GM12878 (cell line): Measurements from ENCODE around the gene PRRT1B. TPM values are rescaled to one million over a fixed set of nuclear protein-coding genes. Genes with fewer than 3 reads are reported as not detected.

Experiments used
- ATAC-seq: fragments of 200-7000 bp; cut with Tn5 transposase; 3 replicates; pipeline ENCODE4 v1.9.1; 2020; ENCODE audit warnings: mild to moderate bottlenecking, moderate library complexity
- BruUV-seq: library from RNA; stranded (reverse); fragments of 400-500 nt; replicated peaks from 2 replicates; lab custom pipeline; 2021; lab: Mats Ljungman, UMichigan
- CTCF ChIA-PET: fragments of 300-600 bp; sonication (Branson Sonifier 250); formaldehyde crosslinking; extraction: SDS; loops from one replicate; lab custom pipeline; 2021; ENCODE audit warnings: inconsistent platforms; lab: Yijun Ruan, JAX
- POLR2A ChIA-PET: fragments of 350-600 bp; formaldehyde crosslinking; extraction: SDS; loops from one replicate; lab custom pipeline; 2021; ENCODE audit warnings: inconsistent platforms; lab: Charles Lee
- RAD21 ChIA-PET: fragments of 300-600 bp; sonication (Branson Sonifier 250); formaldehyde crosslinking; loops from one replicate; lab custom pipeline; 2023; ENCODE audit warnings: antibody characterized with exemption; ENCODE audit not compliant: unreplicated experiment; lab: Charles Lee
- SMC1A ChIA-PET: fragments of 300-600 bp; sonication (Branson Sonifier 250); formaldehyde crosslinking; loops from one replicate; lab custom pipeline; 2023; ENCODE audit not compliant: unreplicated experiment, uncharacterized antibody; lab: Charles Lee
- DNase-seq: peaks from one replicate; pipeline ENCODE4 v3.0.0-alpha.2; 2011; ENCODE audit warnings: low read depth, low spot score
- FAIRE-seq: peaks from 3 replicates; lab custom pipeline; 2011; peaks lifted over from hg19 to GRCh38; lab: Jason Lieb, UNC
- H2AFZ ChIP-seq: 2 replicates; pipeline ENCODE4 v1.6.0; 2011; ENCODE audit warnings: low read depth, low read length, control low read depth; ENCODE audit not compliant: control insufficient read depth
- H3K27ac ChIP-seq: 2 replicates; pipeline ENCODE4 v1.5.1; 2011; ENCODE audit warnings: control low read depth; ENCODE audit not compliant: control insufficient read depth, insufficient read depth
- H3K27me3 ChIP-seq, 2 experiments: replicated peaks in 1 of 2; 2 replicates each; pipeline versions ENCODE4 v1.6.0 to v1.6.1; 2011; ENCODE audit warnings: low read length in 1 of 2; ENCODE audit not compliant: control insufficient read depth in 2 of 2, insufficient read depth in 2 of 2
- H3K36me3 ChIP-seq, 2 experiments: 2 replicates each; pipeline ENCODE4 v1.5.1; 2011; ENCODE audit warnings: low read length in 1 of 2; ENCODE audit not compliant: control insufficient read depth in 2 of 2, insufficient read depth in 2 of 2
- H3K4me1 ChIP-seq: 2 replicates; pipeline ENCODE4 v1.6.1; 2011; ENCODE audit warnings: mild to moderate bottlenecking, low read length, moderate library complexity, mixed read lengths; ENCODE audit not compliant: control insufficient read depth, insufficient read depth
- H3K4me2 ChIP-seq: 2 replicates; pipeline ENCODE4 v1.6.0; 2011; ENCODE audit warnings: control low read depth; ENCODE audit not compliant: control insufficient read depth, insufficient read depth
- H3K4me3 ChIP-seq: fragments of 200-600 bp; sonication (generic); 2 replicates; pipeline ENCODE4 v1.5.1; 2016
- H3K79me2 ChIP-seq: 2 replicates; pipeline ENCODE4 v1.6.0; 2011; ENCODE audit warnings: low read length; ENCODE audit not compliant: control insufficient read depth, insufficient read depth
- H3K9ac ChIP-seq: 2 replicates; pipeline ENCODE4 v1.8.0; 2011; ENCODE audit warnings: low read length, control low read depth, mixed read lengths; ENCODE audit not compliant: control insufficient read depth, insufficient read depth
- H3K9me3 ChIP-seq: replicated peaks from 3 replicates; pipeline ENCODE4 v1.5.1; 2011; ENCODE audit warnings: mild to moderate bottlenecking, low read length; ENCODE audit not compliant: control insufficient read depth, insufficient read depth
- H4K20me1 ChIP-seq: 2 replicates; pipeline ENCODE4 v1.6.0; 2011; ENCODE audit not compliant: control insufficient read depth, insufficient read depth
- EED ChIP-seq: sonication (generic); IDR thresholded peaks from 2 replicates; pipeline ENCODE4 v1.6.1; 2016; ENCODE audit warnings: antibody characterized with exemption, low read depth
- EGR1 ChIP-seq, 2 experiments: IDR thresholded peaks; 1 replicate in 1 of 2; 2 replicates in 1 of 2; pipeline ENCODE4 v1.6.1; 2011 to 2012; ENCODE audit warnings: low read depth in 2 of 2, low read length in 2 of 2, borderline replicate concordance in 1 of 2, mild to moderate bottlenecking in 1 of 2, moderate library complexity in 1 of 2
- FOXK2 ChIP-seq: fragments of 450-650 bp; IDR thresholded peaks from 2 replicates; pipeline ENCODE4 v1.6.1; 2017; ENCODE audit warnings: mild to moderate bottlenecking, moderate library complexity
- NFXL1 ChIP-seq: fragments of 450-650 bp; IDR thresholded peaks from 2 replicates; pipeline ENCODE4 v1.6.1; 2017; ENCODE audit warnings: antibody characterized with exemption, mild to moderate bottlenecking, borderline replicate concordance
- NFYB ChIP-seq: IDR thresholded peaks from 2 replicates; pipeline ENCODE4 v1.6.1; 2011; ENCODE audit warnings: low read depth, mild to moderate bottlenecking, low read length, improper control_type of control experiment, moderate library complexity; ENCODE audit not compliant: insufficient read depth
- NR2C2 ChIP-seq: IDR thresholded peaks from 2 replicates; pipeline ENCODE4 v1.6.1; 2011; ENCODE audit warnings: borderline replicate concordance, low read depth; ENCODE audit not compliant: control insufficient read depth, insufficient read length
- NR2F1 ChIP-seq: fragments of 450-650 bp; conservative IDR thresholded peaks from 2 replicates; pipeline ENCODE4 v1.6.1; 2017; ENCODE audit warnings: mild to moderate bottlenecking
- NRF1 ChIP-seq: conservative IDR thresholded peaks from 2 replicates; pipeline ENCODE4 v1.6.1; 2011; ENCODE audit warnings: mild to moderate bottlenecking, low read depth, low read length, improper control_type of control experiment
- SRF ChIP-seq, 2 experiments: IDR thresholded peaks; 2 replicates each; pipeline ENCODE4 v1.6.1; 2011; ENCODE audit warnings: low read depth in 2 of 2, low read length in 2 of 2, mild to moderate bottlenecking in 1 of 2, moderate library complexity in 1 of 2
- SUZ12 ChIP-seq: fragments of 200-600 bp; sonication (generic); IDR thresholded peaks from one replicate; pipeline ENCODE4 v1.6.1; 2018; ENCODE audit warnings: antibody characterized with exemption, mild to moderate bottlenecking; ENCODE audit not compliant: unreplicated experiment
- WGBS: methylation state at CpG from one replicate; pipeline ENCODE4 v1.1.6; 2016; ENCODE audit warnings: low lambda C conversion rate; ENCODE audit not compliant: insufficient replicate concordance, insufficient coverage; ENCODE audit errors: missing lambda C conversion rate; 5-methylcytosine and 5-hydroxymethylcytosine counted together
- in situ Hi-C: fragments of 300-500 bp; cut with MboI; formaldehyde crosslinking; loops from 9 replicates; pipeline ENCODE4 v1.14.3; 2018; ENCODE audit warnings: mixed read lengths
- intact Hi-C: fragments of 100-400 bp; cut with micrococcal nuclease; formaldehyde crosslinking; loops from one replicate; pipeline ENCODE4 v1.14.2; 2022; ENCODE audit not compliant: unreplicated experiment
- polyA plus RNA-seq, 11 experiments: library from polyadenylated mRNA; depleted of rRNA in 4 of 11; unstranded in 6 of 11; stranded (reverse) in 5 of 11; fragments of >200 nt; fragmentation: Nextera tagmentation in 4 of 11; fragmentation: Illumina TruSeq in 1 of 11; extraction: Ambion mirVana in 4 of 11; extraction: Trizol in 1 of 11; gene quantifications; 1 replicate in 1 of 11; 2 replicates in 10 of 11; pipeline versions ENCODE4 v1.2.1 to v1.2.3, GENCODE V29; 2011 to 2016; ENCODE audit warnings: inconsistent platforms in 2 of 11, missing spikeins in 2 of 11, low read depth in 1 of 11
- total RNA-seq, 4 experiments: library from RNA; depleted of rRNA in 3 of 4; stranded (reverse); fragments of >200 nt in 3 of 4; fragmentation: Illumina TruSeq in 1 of 4; extraction: Trizol in 1 of 4; gene quantifications; 2 replicates each; pipeline versions ENCODE4 v1.2.1 to v1.2.3, GENCODE V29; 2013 to 2021
- TF ChIP-seq, protein P1 (sequence below): fragments of 450-650 bp; IDR thresholded peaks from 2 replicates; pipeline ENCODE4 v1.6.1; 2017; ENCODE audit warnings: mild to moderate bottlenecking, low read depth, inconsistent platforms; ENCODE audit not compliant: poor library complexity, severe bottlenecking

The PRRT1B gene
- total and polyA plus RNA-seq, 10 of the 15 experiments (the other 5 are each of a cell fraction or from before 2014, with no cell fraction given): not detected

DNA sequence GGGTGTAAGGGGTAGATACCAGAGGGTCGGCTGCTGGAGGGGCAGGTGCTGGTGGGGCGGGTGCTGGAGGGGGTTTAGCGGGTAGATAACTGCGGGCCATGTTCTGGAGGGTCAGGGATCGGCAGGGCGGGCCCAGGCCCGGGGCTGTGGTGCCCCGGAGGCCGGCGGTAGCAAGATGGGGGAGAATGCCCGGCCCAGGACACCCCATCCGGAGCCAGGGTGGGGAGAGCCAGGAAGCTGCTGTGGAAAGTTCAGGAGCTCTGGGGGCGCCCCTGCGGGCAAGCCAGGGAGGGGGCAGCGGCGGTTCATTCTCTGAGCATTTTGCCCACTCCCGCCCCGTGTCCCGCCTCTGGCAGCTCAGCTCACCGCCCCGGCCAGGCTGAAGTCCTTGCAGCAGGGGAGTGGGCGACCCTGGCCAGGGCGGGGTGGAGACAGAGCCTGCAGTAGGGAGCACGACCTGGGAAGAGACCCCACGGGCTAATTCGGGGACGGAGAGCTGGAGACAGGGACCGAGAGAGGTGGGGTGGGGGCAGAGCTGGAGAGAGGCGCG, 538 bp downstream of the PRRT1B start:
- TF ChIP-seq NR2F1: no peak
- TF ChIP-seq, all 136 proteins: peak for 0
- FAIRE-seq (no peak), ATAC-seq (no peak), DNase-seq (no peak)
- no TSS peak for BruUV-seq
- Histone ChIP-seq H3K4me2 (no peak overlapping the region), H4K20me1 (no peaks in the 10 kb centered on the region), H3K36me3 (no peaks in the 10 kb centered on the region), H3K9ac (no peak overlapping the region), H3K27me3 (peaks cover 0 to 2% of the 10 kb centered on the region in 2 experiments; a peak in 2 of 4 replicates), H3K4me3 (no peak overlapping the region), H3K4me1 (no peaks in the 10 kb centered on the region), H3K9me3 (peaks cover 15% of the 10 kb centered on the region), H3K79me2 (no peaks in the 10 kb centered on the region), H2AFZ (no peak overlapping the region), H3K27ac (no peak overlapping the region)
- ChIA-PET SMC1A (interaction anchor here (1.5 kb wide), 1 partner anchor 15 kb away, joined by 4 read pairs; no protein-coding TSS in a partner anchor), POLR2A (no interaction called here), RAD21 (no interaction called here), CTCF (interaction anchor here (1.5 kb wide), 1 partner anchor 147 kb away, joined by 3 read pairs; no protein-coding TSS in a partner anchor)
- in situ Hi-C loops: no loop called here
- 16% methylated on average over 24 of the region's 30 CpGs for WGBS
- intact Hi-C loops: no loop called here

- Histone ChIP-seq H3K4me1 (no peaks in the 10 kb centered on the region), H3K27me3 (peaks cover 0 to 2% of the 10 kb centered on the region in 2 experiments; a peak in 2 of 4 replicates), H3K9me3 (peaks cover 15% of the 10 kb centered on the region), H3K4me3 (no peak overlapping the region), H3K79me2 (no peaks in the 10 kb centered on the region), H3K27ac (no peak overlapping the region), H3K9ac (no peak overlapping the region), H4K20me1 (no peaks in the 10 kb centered on the region), H3K4me2 (no peak overlapping the region), H3K36me3 (no peaks in the 10 kb centered on the region), H2AFZ (no peak overlapping the region)
- intact Hi-C loops (no loop called here), in situ Hi-C loops (no loop called here)
- ChIA-PET RAD21 (no interaction called here), CTCF (interaction anchor here (1.5 kb wide), 1 partner anchor 148 kb away, joined by 3 read pairs; no protein-coding TSS in a partner anchor), SMC1A (interaction anchor here (1.5 kb wide), 1 partner anchor 14 kb away, joined by 4 read pairs; no protein-coding TSS in a partner anchor), POLR2A (interaction anchor here (0.6 kb wide), 1 partner anchor 163 kb away, joined by 7 read pairs; no protein-coding TSS in a partner anchor)
- BruUV-seq: no TSS peak
- DNase-seq (no peak), FAIRE-seq (no peak), ATAC-seq (no peak)
- 54% methylated on average over 23 of the region's 49 CpGs for WGBS
- no peak for TF ChIP-seq EGR1 (IDR thresholded peaks at IDR 0.05; ENCODE audit: borderline replicate concordance in 1 of 2, low read depth in 2 of 2, low read length in 2 of 2)
- TF ChIP-seq NFYB: no peak
- no peak for TF ChIP-seq NFXL1
- TF ChIP-seq FOXK2: no peak
- no peak for TF ChIP-seq SRF (IDR thresholded peaks at IDR 0.05; ENCODE audit: low read depth in 2 of 2, low read length in 2 of 2)
- no peak for TF ChIP-seq NR2C2
- TF ChIP-seq NRF1: no peak
- no peak for TF ChIP-seq EED
- TF ChIP-seq, protein P1, sequence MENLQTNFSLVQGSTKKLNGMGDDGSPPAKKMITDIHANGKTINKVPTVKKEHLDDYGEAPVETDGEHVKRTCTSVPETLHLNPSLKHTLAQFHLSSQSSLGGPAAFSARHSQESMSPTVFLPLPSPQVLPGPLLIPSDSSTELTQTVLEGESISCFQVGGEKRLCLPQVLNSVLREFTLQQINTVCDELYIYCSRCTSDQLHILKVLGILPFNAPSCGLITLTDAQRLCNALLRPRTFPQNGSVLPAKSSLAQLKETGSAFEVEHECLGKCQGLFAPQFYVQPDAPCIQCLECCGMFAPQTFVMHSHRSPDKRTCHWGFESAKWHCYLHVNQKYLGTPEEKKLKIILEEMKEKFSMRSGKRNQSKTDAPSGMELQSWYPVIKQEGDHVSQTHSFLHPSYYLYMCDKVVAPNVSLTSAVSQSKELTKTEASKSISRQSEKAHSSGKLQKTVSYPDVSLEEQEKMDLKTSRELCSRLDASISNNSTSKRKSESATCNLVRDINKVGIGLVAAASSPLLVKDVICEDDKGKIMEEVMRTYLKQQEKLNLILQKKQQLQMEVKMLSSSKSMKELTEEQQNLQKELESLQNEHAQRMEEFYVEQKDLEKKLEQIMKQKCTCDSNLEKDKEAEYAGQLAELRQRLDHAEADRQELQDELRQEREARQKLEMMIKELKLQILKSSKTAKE: no peak
- no peak for TF ChIP-seq SUZ12
Observed at GRCh38 chr9:131546336-131547084, 1.2 kb downstream of the PRRT1B start.
